ENCODE measurements around the gene SLC26A11.

Gene SLC26A11

GRCh38 chr17:80277751-80278671 is 57.8 kb downstream of the SLC26A11 start:
- H3K4me3 ChIP-seq (ENCODE audit: insufficient read length, low read depth) = no peak overlapping the region
- TF ChIP-seq YY1 (IDR thresholded peaks at IDR 0.05; ENCODE audit: insufficient read depth, insufficient read length) (no peak), SUZ12 (IDR thresholded peaks at IDR 0.05; ENCODE audit: extremely low read depth, insufficient read depth, insufficient read length) (no peak), ZNF274 (IDR thresholded peaks at IDR 0.05; ENCODE audit: low read depth, low read length) (no peak)
- H3K4me1 ChIP-seq (ENCODE audit: insufficient read depth, insufficient read length) = peaks cover 3% of the 10 kb centered on the region
- H3K9ac ChIP-seq (ENCODE audit: insufficient read length, low read depth) = no peak overlapping the region
- H3K27me3 ChIP-seq (ENCODE audit: insufficient read depth, insufficient read length) = no peaks in the 10 kb centered on the region
- H3K36me3 ChIP-seq (ENCODE audit: insufficient read depth, insufficient read length, low read length) = peaks cover 52% of the 10 kb centered on the region
- H3K9me3 ChIP-seq (ENCODE audit: insufficient read depth, low read length) = no peaks in the 10 kb centered on the region
- no peak for DNase-seq (ENCODE audit: low read depth, low spot score)

GRCh38 chr17:80279895-80280294 is 59.7 kb downstream of the SLC26A11 start:
- no peak overlapping the region for H3K4me3 ChIP-seq (ENCODE audit: insufficient read length, low read depth)
- H3K9me3 ChIP-seq (ENCODE audit: insufficient read depth, low read length) = no peaks in the 10 kb centered on the region
- peaks cover 8% of the 10 kb centered on the region for H3K4me1 ChIP-seq (ENCODE audit: insufficient read depth, insufficient read length)
- no peak for TF ChIP-seq SUZ12 (IDR thresholded peaks at IDR 0.05; ENCODE audit: extremely low read depth, insufficient read depth, insufficient read length)
- no peak for TF ChIP-seq YY1 (IDR thresholded peaks at IDR 0.05; ENCODE audit: insufficient read depth, insufficient read length)
- no peak for TF ChIP-seq ZNF274 (IDR thresholded peaks at IDR 0.05; ENCODE audit: low read depth, low read length)
- peaks cover 55% of the 10 kb centered on the region for H3K36me3 ChIP-seq (ENCODE audit: insufficient read depth, insufficient read length, low read length)
- H3K9ac ChIP-seq (ENCODE audit: insufficient read length, low read depth) = no peak overlapping the region
- H3K27me3 ChIP-seq (ENCODE audit: insufficient read depth, insufficient read length) = no peaks in the 10 kb centered on the region
- DNase-seq (ENCODE audit: low read depth, low spot score) = no peak

- H3K4me3 ChIP-seq (ENCODE audit: insufficient read length, low read depth) = no peak overlapping the region
- H3K4me1 ChIP-seq (ENCODE audit: insufficient read depth, insufficient read length) = peaks cover 13% of the 10 kb centered on the region
- peaks cover 55% of the 10 kb centered on the region for H3K36me3 ChIP-seq (ENCODE audit: insufficient read depth, insufficient read length, low read length)
- TF ChIP-seq YY1 (IDR thresholded peaks at IDR 0.05; ENCODE audit: insufficient read depth, insufficient read length) = no peak
- no peak for TF ChIP-seq ZNF274 (IDR thresholded peaks at IDR 0.05; ENCODE audit: low read depth, low read length)
- no peak for TF ChIP-seq SUZ12 (IDR thresholded peaks at IDR 0.05; ENCODE audit: extremely low read depth, insufficient read depth, insufficient read length)
- H3K27me3 ChIP-seq (ENCODE audit: insufficient read depth, insufficient read length) = no peaks in the 10 kb centered on the region
- no peaks in the 10 kb centered on the region for H3K9me3 ChIP-seq (ENCODE audit: insufficient read depth, low read length)
- H3K9ac ChIP-seq (ENCODE audit: insufficient read length, low read depth) = no peak overlapping the region
- no peak for DNase-seq (ENCODE audit: low read depth, low spot score)
Measured at GRCh38 chr17:80281516-80281915, 61.3 kb downstream of the SLC26A11 start.

- Histone ChIP-seq H3K9me3 (ENCODE audit: insufficient read depth, low read length) (no peaks in the 10 kb centered on the region), H3K27me3 (ENCODE audit: insufficient read depth, insufficient read length) (no peaks in the 10 kb centered on the region), H3K4me3 (ENCODE audit: insufficient read length, low read depth) (no peak overlapping the region), H3K4me1 (ENCODE audit: insufficient read depth, insufficient read length) (peaks cover 14% of the 10 kb centered on the region), H3K9ac (ENCODE audit: insufficient read length, low read depth) (peak overlapping the region; percentile 50), H3K36me3 (ENCODE audit: insufficient read depth, insufficient read length, low read length) (peaks cover 60% of the 10 kb centered on the region)
- TF ChIP-seq YY1 (IDR thresholded peaks at IDR 0.05; ENCODE audit: insufficient read depth, insufficient read length) (no peak), ZNF274 (IDR thresholded peaks at IDR 0.05; ENCODE audit: low read depth, low read length) (no peak), SUZ12 (IDR thresholded peaks at IDR 0.05; ENCODE audit: extremely low read depth, insufficient read depth, insufficient read length) (no peak)
- DNase-seq (ENCODE audit: low read depth, low spot score) = no peak
Measured at GRCh38 chr17:80283116-80283852, 63.1 kb downstream of the SLC26A11 start.

- Histone ChIP-seq H3K27me3 (ENCODE audit: insufficient read depth, insufficient read length) (no peaks in the 10 kb centered on the region), H3K9me3 (ENCODE audit: insufficient read depth, low read length) (no peaks in the 10 kb centered on the region), H3K4me1 (ENCODE audit: insufficient read depth, insufficient read length) (peaks cover 14% of the 10 kb centered on the region), H3K36me3 (ENCODE audit: insufficient read depth, insufficient read length, low read length) (peaks cover 63% of the 10 kb centered on the region), H3K4me3 (ENCODE audit: insufficient read length, low read depth) (no peak overlapping the region), H3K9ac (ENCODE audit: insufficient read length, low read depth) (no peak overlapping the region)
- TF ChIP-seq ZNF274 (IDR thresholded peaks at IDR 0.05; ENCODE audit: low read depth, low read length) (no peak), YY1 (IDR thresholded peaks at IDR 0.05; ENCODE audit: insufficient read depth, insufficient read length) (no peak), SUZ12 (IDR thresholded peaks at IDR 0.05; ENCODE audit: extremely low read depth, insufficient read depth, insufficient read length) (no peak)
- DNase-seq (ENCODE audit: low read depth, low spot score) = no peak
Measured at GRCh38 chr17:80284631-80285030, 64.4 kb downstream of the SLC26A11 start.

- TF ChIP-seq SUZ12 (IDR thresholded peaks at IDR 0.05; ENCODE audit: extremely low read depth, insufficient read depth, insufficient read length) (no peak), ZNF274 (IDR thresholded peaks at IDR 0.05; ENCODE audit: low read depth, low read length) (no peak), YY1 (IDR thresholded peaks at IDR 0.05; ENCODE audit: insufficient read depth, insufficient read length) (no peak)
- Histone ChIP-seq H3K4me3 (ENCODE audit: insufficient read length, low read depth) (no peak overlapping the region), H3K9ac (ENCODE audit: insufficient read length, low read depth) (peak overlapping the region; percentile 42), H3K36me3 (ENCODE audit: insufficient read depth, insufficient read length, low read length) (peaks cover 65% of the 10 kb centered on the region), H3K27me3 (ENCODE audit: insufficient read depth, insufficient read length) (no peaks in the 10 kb centered on the region), H3K9me3 (ENCODE audit: insufficient read depth, low read length) (no peaks in the 10 kb centered on the region), H3K4me1 (ENCODE audit: insufficient read depth, insufficient read length) (peaks cover 18% of the 10 kb centered on the region)
- no peak for DNase-seq (ENCODE audit: low read depth, low spot score)
Measured at GRCh38 chr17:80285237-80285920, 65.2 kb downstream of the SLC26A11 start.

Data from NT2/D1 (cell line).